HG02588 (cell line): ENCODE data around the gene YBX1.

ENCODE experiments used
- ATAC-seq: cut with Tn5 transposase; IDR thresholded peaks from one replicate; pipeline ENCODE4 v1.9.1; 2021; ENCODE audit warnings: mild to moderate bottlenecking, moderate library complexity; ENCODE audit not compliant: unreplicated experiment

YBX1 gene

DNA sequence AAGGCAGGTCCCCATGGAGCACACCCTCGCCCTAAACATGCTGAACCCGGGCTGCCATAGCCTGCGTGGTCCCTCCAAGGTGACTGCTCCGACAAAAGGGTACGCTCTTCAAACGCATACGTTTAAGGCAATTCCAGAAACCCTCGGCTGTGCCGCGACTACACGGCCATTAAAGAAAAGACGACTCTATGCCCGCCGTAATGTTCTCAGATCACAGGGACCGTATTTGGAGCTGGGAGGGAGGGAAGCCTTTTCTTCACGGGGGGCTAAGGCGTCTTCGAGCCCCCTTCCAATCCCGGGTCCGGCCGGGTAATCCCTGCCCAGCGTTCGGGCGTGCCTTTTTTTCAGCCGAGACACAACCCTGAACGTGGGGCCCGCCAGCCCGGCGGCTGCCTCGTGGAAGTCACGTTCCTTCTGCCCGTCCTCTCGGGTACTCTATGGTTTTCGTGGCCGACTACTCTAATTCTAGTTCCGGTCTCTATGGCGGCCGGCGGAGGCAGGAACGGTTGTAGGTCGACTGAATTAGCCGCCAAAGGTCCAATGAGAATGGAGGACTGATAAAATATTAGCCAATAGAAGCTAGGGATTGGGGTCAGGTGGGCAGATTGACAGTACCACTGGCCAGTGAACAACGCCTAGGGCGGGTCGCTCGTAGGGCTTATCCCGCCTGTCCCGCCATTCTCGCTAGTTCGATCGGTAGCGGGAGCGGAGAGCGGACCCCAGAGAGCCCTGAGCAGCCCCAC is at the start of gene YBX1:
YBX1 (plus strand) TSS at position 678 of the 743 bp plus-strand sequence. CDS start 148 bp downstream, outside the sequence.
- ATAC-seq, result peak; percentile 84

DNA sequence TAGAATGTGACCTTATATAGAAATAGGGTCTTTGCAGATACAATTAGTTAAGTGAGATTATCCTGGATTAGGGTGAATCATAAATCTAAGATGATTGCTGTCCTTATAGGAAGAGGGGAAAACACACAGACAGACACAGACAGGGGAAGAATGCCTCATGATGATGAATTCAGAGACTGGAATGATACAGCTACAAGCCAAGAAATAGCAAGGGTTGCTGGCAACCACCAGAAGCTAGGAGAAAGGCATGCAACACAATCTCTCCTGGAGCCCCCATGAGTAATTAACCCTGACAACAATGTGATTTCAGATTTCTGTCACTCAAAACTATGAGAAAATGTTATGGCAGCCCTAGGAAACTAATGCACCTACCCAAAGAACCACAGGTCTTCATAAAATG is 43.1 kb upstream of the YBX1 start:
- ATAC-seq, result no peak

DNA sequence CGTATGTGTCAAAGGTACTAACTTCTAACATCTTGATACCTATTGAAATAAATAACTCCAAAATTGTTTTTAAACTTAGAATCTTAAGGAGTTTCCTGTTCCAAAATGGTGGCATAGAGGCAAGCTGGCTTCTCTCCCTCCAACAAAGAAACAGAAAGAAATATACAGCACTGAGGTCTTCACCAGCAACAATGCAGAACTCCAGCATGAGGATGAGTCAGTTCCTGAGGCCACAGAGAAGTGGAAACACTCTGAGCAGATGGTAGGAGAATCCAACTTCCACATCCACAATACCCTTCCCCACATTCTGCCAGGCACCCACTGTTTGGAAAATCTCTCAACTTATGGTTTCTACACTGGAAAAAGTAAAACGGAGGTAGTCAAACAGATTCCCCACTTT is 36.2 kb upstream of the YBX1 start:
- ATAC-seq, result no peak

DNA sequence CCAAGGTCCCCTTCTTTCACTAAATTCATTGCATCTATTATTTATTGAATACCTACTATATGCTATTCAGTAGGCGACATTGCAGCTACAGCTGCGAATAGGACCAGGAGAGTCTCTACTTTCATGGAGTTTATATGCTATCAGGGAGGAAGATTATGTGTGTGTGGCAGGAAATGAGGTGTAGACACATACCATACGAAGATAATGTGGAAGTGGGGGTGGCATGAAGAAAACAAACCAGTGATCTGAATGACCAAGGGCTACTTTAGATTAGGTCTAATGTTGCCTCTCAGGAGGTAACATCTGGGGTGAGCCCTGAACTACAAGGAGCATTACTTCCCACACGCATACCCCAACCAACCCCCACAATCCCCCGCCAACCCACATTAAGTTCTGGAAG is 25.0 kb upstream of the YBX1 start:
- ATAC-seq, result no peak

DNA sequence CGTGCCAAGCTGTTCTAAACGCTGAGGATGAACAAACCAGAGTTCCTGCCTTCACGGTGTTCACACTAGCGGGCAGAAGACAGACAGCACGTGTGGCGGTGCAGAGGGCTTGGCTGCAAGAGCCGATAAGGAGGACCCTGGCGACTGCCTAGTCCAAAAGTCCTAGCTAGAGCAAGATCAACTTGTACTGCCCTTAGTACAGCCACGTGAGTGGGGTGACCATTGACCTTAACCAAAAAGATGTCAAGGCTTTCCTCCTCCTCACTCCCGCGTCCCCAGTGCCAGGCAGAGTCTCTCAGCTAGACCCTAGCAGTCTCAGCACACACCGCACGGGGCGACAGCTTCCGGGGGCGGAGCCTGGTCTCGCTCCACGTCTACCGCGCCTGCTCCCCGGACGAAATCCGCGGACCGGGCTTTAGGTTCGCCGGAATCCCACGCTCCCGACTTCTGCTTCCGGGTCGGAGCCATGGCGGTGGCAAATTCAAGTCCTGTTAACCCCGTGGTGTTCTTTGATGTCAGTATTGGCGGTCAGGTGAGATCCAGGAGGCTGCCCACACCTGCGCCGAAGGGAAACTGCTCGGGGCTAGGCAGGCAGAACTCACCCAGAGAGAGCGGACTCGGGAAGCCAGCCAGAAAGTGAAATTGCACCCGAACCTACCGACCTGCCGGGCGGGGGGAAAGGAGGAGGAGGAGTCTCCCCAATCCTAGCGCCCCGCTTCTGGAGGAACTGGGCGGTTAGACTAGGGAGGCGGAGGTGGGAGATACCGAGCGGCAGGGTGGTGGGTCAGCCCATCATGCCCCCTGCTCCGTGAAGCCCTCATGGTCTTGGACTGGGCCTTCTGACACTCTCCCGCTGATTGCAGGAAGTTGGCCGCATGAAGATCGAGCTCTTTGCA is 24.0 kb upstream of the YBX1 start, which contains the start of gene PPIH:
PPIH (plus strand) TSS at position 443 of the 896 bp plus-strand sequence; CDS start at position 467, 24 bp downstream.
- peak; percentile 96 for ATAC-seq

DNA sequence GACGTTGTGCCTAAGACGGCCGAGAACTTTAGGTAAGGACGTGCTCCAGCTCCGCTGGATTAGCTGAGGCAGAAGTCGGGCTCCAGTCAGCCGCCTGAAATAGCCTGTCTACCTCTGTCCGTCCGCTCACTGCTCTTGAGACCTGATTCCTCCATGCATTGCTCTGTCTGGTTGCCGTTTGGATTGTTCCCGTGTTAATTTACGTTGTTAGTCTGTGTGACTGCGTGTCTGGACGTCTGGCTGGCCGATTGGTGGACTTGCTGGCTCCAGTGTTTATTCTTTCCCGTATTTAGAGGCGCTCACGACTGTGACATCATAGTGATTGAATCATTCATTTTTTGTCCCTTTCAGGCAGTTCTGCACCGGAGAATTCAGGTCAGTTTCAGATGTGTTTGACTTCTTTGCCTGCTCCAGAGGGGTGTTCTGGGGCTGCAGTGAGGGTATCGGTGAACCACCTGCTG is 23.3 kb upstream of the YBX1 start:
- ATAC-seq, result no peak

DNA sequence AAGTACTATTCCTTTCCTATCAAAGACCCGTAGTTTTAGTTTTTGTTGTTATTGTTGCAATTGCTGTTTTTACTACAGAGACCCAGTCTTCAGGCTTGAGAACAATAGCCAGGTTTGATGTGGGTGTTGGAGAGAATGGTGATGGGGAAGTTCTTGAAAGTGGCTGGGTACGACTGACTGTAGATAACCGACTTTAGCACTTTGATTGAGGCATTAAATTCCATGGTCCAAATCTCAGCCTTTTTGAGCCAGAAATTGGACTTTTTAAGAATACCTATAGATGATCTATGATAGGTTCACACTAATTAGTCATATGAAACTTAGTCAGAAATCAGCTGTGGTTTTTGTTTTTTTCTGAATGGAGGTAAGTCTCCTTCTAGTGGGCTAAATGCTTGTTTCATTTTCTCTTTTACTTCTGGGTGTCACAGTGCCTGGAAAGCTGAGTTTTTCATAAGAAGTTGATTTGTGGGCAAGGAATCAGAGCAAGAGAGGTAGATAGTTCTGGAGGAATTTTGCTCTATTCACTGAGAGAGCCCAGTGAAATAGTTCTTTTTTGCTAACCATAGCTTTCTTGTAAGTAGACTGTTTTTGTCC is 21.2 kb upstream of the YBX1 start:
- ATAC-seq, result no peak

DNA sequence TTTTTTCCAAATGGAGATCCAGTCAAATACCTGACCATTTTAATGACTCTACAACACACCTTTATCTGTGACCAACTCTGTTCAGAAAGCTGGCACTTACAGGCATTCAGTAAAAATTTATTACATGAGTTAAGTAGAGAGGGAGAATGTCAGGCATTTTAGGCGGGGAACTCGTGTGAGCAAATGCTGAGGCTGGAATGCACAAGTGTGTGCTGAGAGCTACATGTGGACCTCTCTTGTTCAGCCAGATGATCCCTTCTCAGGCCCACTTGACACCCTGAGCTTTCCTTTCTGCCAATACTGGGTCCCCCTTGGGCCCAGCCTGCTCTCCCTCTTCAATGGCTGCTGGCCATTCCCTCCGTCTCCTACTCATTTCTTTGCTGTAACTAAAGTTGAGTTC is 12.3 kb upstream of the YBX1 start:
- no peak for ATAC-seq

DNA sequence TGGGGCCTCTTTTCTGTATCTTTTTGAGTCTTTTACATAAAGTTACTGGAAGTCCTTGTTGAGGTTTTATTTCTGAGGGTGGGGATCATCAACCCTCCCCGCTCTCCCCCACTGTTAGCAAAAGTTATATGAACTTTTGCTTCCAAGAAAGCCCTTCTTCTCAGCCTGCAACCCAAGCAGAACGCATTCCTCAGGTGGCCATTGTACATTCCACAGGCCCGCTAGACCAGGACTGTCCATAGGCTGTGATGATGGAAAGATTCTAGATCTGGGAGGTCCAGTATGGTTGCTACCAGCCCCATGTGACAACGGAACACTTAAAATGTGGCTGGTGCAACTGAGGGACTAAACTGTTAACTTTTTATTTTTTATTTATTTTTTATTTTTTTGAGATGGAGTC is 11.8 kb upstream of the YBX1 start:
- no peak for ATAC-seq

DNA sequence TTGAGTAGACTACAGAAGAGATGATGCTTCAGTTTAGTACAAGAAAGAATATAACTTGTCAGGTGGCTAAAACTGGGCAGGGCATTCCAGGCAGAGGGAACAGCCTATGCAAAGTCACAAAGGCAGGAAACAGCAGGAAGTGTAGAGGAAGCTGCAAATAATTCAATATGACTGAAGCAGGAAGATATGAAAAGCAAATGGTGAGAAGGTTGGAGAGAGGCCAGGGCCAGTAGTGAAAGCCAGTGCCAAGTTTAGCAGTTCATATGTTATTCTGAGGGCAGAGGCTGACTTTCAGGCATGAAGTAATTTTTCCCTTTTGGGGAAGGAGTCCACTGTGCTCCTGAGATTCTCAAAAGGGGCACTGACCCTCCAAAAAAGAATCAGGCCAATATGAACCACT is 8.0 kb upstream of the YBX1 start:
- ATAC-seq, result no peak

DNA sequence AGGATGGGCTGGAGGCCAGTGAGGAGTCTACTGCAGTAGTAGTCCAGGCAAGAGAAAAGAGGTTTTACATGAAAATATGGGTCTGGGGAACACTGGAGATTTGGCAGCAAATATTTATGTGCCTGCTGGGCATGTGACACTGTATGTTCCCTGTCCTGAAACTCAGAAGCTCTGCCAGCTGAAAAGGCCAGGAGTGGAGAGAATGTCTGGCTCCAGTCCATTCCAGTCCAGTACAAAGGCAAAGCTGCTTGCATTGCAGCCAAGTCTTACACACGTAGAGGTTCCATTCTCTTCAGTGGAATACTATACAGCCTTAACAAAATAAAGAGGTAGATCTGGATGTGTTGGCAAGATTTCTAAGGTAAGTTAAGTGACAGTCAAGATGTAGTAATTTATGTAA is 7.5 kb upstream of the YBX1 start:
- ATAC-seq, result no peak

DNA sequence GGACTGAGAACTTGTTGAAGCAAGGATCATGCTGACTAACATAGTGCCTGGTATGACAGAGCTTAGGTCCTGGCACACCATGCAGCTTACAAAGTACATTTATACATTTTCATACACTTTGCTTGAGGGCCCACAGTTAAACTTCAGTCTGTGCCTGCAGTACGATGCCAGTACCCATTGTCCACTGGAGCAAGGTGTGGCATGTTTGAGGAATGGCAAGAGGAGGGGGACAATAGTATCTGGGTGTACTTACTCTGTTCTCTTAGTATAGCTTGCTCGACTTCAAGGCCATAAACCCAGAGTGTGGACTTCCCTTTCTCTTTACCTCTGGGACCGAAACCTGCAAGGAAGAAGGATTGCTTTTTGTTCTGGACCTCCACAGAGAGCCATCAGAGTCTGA is 6.8 kb upstream of the YBX1 start:
- ATAC-seq, result no peak

DNA sequence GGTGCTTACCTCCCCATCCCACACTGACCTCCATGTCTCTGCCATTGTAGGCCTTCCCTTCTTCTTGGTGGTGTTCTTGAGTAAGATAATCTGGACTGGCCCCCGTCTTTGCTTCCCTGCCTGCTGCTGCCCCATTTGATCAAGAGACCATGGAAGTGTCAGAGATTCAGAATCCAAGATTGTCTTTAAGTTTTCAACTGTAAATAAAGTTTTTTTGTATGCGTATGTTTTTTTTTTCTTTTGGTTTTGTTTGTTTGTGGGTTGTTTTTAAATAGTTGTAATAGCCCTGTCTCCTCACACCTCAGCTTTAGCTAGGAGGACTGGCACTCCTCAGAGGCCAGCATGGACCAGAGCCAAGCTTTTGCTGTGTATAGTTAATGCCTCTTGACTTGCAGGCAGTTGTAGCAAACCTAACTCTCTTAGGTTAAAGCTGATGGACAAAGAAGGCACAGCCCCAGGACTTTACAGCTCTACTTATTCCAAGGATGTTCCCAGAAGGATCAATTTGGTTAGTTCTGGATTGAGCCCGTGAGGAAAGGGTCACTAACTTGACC is 5.6 kb upstream of the YBX1 start:
- ATAC-seq, result no peak

DNA sequence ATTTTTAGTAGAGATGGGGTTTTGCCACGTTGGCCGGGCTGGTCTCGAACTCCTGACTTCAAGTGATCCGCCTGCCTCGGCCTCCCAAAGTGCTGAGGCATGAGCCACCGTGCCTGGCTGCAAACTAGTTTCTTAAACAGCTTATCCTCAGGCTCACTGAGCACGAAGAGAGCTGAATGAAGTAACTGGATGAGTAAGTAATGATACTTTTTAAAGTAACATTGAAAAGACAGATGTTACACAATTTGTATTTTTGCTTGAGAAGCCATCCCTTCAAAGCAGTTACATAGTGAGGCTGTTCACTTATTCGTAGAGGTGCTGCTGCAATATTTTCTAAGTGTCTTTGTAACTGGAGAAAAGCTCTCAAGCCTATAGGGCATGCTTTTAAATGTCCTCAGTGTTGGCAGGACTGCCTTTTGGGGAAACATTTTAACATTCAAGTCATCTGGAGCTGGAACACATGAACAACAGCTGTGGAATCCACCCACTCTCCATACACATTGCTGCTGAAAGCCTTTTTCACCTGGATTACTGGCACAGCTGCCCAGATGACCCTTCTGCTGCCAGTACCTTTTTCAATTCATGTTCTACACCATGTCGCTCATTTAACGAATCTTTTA is 2.7 kb upstream of the YBX1 start:
- no peak for ATAC-seq

DNA sequence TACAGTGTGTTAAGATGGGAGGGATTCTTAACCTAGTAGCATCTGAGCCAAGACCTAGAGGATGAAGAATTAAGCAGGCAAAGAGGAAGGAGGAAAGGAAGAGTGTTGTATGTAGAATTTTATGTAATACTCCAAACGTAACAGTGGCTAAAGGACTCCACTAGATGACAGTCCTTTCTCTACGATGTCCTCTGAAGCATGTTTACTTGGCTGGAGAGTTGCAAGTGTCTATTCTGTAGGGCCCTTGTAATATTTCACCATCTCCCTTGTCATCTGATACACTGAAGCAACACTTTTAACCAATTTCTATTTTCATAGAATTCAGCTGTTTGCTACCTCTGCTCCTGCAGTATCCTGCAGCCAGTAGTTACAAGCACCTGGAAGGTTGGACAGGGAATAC is 2.2 kb upstream of the YBX1 start:
- ATAC-seq, result no peak

DNA sequence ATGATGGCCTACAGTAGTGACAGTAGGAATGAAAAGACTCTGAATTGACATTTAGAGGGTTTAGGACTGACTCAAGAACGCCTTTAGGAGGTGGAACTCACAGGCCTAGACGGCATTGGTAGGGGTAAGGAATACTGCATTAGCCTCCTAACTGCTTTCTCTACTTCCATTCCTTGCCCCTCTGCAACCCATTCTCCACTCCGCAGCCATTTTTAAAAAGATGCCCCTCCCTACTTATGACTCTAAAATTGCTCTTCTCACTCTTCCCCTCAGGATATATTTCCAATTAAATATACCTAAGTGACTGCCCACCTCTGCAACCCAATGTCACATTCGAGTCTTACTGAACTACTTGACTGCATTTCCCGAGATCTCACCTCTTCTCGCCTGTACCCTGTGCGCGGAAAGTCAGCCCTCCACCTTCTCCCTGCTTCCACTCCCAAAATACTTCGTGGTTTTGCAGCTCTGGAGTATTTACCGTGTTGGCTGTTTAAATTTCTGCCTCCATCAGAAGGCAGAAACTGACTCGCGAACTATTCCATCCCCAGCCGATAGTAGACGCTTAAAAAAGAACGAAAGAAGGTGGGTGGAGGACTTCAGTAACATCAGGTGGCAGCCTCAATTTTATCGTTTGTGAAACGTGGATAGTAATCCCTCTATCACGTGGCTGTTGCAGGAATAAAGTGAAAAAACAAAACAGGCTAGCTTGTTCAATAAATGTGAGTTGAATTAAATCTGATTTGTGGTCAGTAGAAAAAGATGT is 1.1 kb upstream of the YBX1 start:
- no peak for ATAC-seq

DNA sequence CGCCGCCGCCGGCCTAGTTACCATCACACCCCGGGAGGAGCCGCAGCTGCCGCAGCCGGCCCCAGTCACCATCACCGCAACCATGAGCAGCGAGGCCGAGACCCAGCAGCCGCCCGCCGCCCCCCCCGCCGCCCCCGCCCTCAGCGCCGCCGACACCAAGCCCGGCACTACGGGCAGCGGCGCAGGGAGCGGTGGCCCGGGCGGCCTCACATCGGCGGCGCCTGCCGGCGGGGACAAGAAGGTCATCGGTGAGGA is 193 bp downstream of the YBX1 start:
- ATAC-seq, result peak; percentile 15

DNA sequence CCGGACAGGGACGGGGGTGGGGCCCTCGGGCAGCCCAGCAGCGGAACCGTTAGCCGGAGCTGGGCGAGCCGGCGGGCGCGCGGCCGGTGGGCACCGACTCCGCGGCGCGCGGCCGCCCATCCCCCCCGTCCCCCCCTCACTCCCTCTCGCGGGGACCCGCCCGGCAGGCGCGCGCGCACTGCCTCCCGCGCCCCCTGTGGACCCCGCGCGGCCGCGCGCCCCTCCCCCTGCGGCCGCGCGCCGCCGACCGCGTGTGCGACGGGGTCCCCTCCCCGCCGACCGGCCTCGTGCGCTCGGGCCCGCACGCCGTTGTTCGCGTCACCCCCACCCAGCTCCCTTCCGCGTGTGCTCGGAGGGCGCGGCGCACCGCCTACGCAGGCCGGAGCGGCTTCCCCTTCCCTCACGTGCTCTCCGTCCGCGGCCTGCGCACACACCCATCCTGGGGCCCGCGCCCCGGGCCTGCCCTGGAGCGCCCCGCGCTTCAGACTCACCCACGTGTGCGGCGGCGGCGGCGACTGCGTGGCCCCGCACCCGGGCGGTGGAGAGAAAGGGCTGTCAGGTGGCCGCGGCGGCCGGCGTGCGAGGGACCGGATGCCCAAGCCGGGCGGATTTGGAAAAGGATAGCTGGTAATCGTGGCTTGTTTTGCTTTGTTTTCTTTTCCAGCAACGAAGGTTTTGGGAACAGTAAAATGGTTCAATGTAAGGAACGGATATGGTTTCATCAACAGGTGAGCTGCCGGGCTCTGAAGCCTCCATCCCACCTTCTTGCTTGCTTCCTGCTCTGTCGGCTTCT is 717 bp downstream of the YBX1 start:
- peak; percentile 49 for ATAC-seq

DNA sequence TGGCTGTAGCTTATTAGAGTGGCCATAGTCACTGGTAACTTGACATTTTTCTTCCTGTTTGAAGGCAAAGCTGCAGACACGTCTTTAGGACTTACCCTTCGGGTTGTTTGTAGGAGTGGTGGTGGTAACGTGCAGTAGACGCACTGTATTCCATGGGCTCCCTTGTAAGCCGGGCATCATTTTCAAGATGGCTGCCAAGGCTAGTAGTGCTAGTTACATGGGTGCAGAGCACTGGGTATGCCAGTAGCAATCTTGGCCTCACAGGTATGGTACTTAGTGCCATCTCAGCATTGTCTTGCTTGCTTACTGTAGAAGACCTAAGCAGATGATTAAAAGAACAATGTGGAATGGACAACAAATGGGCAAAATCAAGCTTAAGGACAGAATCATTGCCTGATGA is 1.9 kb downstream of the YBX1 start:
- no peak for ATAC-seq

DNA sequence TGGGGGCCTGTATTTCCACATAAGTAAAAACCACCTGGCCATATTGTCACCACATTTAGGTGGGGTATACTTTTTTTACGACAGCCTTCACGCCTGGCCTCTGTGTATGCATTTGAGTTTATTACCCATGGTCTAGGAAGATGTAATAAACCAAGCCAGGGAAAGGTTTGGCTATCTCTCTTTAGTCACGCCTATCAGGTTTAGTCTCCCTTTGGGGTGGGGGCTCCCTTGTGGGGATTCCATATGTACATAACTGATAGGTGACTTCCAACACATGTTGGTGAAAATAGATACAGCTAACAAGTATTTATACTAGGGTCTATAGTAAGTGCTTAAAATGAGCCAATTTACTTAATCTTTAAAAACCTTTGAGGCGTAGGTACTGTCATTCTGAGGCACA is 4.2 kb downstream of the YBX1 start:
- ATAC-seq, result no peak
